ENCODE results near the gene L1CAM. TPM values are rescaled to one million over a fixed set of nuclear protein-coding genes. Genes with fewer than 3 reads are reported as not detected.

Gene L1CAM, protein sequence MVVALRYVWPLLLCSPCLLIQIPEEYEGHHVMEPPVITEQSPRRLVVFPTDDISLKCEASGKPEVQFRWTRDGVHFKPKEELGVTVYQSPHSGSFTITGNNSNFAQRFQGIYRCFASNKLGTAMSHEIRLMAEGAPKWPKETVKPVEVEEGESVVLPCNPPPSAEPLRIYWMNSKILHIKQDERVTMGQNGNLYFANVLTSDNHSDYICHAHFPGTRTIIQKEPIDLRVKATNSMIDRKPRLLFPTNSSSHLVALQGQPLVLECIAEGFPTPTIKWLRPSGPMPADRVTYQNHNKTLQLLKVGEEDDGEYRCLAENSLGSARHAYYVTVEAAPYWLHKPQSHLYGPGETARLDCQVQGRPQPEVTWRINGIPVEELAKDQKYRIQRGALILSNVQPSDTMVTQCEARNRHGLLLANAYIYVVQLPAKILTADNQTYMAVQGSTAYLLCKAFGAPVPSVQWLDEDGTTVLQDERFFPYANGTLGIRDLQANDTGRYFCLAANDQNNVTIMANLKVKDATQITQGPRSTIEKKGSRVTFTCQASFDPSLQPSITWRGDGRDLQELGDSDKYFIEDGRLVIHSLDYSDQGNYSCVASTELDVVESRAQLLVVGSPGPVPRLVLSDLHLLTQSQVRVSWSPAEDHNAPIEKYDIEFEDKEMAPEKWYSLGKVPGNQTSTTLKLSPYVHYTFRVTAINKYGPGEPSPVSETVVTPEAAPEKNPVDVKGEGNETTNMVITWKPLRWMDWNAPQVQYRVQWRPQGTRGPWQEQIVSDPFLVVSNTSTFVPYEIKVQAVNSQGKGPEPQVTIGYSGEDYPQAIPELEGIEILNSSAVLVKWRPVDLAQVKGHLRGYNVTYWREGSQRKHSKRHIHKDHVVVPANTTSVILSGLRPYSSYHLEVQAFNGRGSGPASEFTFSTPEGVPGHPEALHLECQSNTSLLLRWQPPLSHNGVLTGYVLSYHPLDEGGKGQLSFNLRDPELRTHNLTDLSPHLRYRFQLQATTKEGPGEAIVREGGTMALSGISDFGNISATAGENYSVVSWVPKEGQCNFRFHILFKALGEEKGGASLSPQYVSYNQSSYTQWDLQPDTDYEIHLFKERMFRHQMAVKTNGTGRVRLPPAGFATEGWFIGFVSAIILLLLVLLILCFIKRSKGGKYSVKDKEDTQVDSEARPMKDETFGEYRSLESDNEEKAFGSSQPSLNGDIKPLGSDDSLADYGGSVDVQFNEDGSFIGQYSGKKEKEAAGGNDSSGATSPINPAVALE
- total RNA-seq (2022), result 12.7 and 12.8 TPM in 2 replicates
- Bru-seq, nascent RNA, result percentile 32 among the genes with signal in this experiment
- BruChase-seq, experiment 1, labeled RNA remaining after a 2-hour chase, result percentile 37 among the genes with signal in this experiment
- BruChase-seq, experiment 2, labeled RNA remaining after a 6-hour chase, result percentile 53 among the genes with signal in this experiment
- long read RNA-seq, full-length matches to known transcripts, result 4 of 10 reads
- long read RNA-seq, partial matches to known transcripts, result 3 of 10 reads
- long read RNA-seq, other reads (novel, unspliced or antisense), result 3 of 10 reads

DNA sequence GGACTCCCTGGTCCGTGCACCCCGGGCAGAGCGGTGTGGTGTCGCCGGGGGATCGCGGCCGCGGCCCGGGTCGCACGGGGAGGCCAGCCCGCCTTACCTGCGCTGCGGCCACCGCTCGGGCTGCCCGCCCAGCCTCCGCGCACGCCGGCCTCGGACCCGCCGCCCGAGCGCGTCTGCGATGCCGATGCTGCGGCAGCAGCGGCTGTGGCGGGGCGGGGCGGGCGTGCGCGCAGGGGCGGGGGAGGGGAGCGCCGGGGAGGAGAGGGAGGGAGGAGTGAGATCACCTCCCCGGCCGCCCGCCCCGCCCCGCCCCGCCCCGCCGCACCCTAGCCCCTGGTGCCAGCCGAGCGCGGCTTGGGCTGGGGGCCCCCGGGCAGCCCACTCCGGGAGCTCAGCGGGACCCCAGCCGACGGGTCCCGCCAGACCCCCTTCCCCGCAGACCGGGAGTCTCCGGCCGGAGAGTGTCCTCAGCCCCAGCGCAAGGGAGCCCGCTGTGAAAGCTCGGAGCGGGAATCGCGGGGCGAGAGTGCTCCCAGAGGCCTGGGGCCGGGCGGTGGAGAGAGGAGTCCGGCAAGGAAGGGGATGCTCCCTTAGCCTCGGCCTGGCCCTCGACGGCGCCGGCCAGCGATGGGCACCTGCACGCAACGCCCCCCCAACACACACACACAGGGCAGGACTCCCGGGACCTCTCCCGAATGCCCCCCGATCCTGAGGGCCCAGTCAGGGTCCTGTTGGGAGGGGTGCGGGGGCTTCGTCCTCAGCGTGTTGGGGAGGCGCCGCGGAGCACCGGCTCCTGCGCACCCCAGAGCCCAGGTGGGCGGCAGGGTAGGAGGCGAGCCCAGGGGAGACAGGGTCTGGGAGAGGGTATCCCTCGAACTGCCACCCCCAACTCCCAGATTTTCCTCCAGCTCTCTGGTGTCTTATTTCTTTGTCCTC is at the start of gene L1CAM:
TSS of gene L1CAM (minus strand) at position 206 of the 936 bp plus-strand sequence. CDS start 10,337 bp downstream, outside the sequence.
- H3K36me3 ChIP-seq (ENCODE audit: control insufficient read depth, insufficient read depth, low read length), result no peaks in the 10 kb centered on the region
- Mint-ChIP-seq H3K27ac (ENCODE audit: unreplicated experiment) (no peak within 1 kb of the TSS), H3K27me3 (ENCODE audit: insufficient read depth, unreplicated experiment) (no peaks in the 10 kb centered on the region), H3K4me3 (ENCODE audit: unreplicated experiment) (peak within 1 kb of the TSS; percentile 54), H3K36me3 (ENCODE audit: insufficient read depth, unreplicated experiment) (no peaks in the 10 kb centered on the region), H3K9me3 (ENCODE audit: unreplicated experiment) (no peaks in the 10 kb centered on the region), H3K4me1 (ENCODE audit: low read depth, unreplicated experiment) (no peaks in the 10 kb centered on the region)
- intact Hi-C loops (cut with micrococcal nuclease; ENCODE audit: unreplicated experiment), result loop anchor here (10.0 kb wide), 1 partner anchor 71 kb away; no protein-coding TSS in a partner anchor
- BruUV-seq (replicated peaks), result no TSS peak
- H3K9me3 ChIP-seq, result no peaks in the 10 kb centered on the region
- ChIA-PET CTCF (no interaction called here), POLR2A (interaction anchor here (0.6 kb wide), 1 partner anchor 25 kb away, joined by 7 read pairs; no protein-coding TSS in a partner anchor)
- no peak for DNase-seq
- H3K4me1 ChIP-seq, result peaks cover 13% of the 10 kb centered on the region; the same call in 1 of the 2 replicates
- H3K27me3 ChIP-seq (replicated peaks; ENCODE audit: control insufficient read depth, insufficient read depth, low read length), result no peaks in the 10 kb centered on the region
- TF ChIP-seq, protein P1, sequence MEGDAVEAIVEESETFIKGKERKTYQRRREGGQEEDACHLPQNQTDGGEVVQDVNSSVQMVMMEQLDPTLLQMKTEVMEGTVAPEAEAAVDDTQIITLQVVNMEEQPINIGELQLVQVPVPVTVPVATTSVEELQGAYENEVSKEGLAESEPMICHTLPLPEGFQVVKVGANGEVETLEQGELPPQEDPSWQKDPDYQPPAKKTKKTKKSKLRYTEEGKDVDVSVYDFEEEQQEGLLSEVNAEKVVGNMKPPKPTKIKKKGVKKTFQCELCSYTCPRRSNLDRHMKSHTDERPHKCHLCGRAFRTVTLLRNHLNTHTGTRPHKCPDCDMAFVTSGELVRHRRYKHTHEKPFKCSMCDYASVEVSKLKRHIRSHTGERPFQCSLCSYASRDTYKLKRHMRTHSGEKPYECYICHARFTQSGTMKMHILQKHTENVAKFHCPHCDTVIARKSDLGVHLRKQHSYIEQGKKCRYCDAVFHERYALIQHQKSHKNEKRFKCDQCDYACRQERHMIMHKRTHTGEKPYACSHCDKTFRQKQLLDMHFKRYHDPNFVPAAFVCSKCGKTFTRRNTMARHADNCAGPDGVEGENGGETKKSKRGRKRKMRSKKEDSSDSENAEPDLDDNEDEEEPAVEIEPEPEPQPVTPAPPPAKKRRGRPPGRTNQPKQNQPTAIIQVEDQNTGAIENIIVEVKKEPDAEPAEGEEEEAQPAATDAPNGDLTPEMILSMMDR (IDR thresholded peaks at IDR 0.05; ENCODE audit: insufficient read depth in 1 of 2, low read depth in 1 of 2, low read length in 1 of 2, severe bottlenecking in 1 of 2, unreplicated experiment in 1 of 2), result no peak
- H3K4me3 ChIP-seq (ENCODE audit: low read depth, low read length), result peak within 1 kb of the TSS; percentile 16

DNA sequence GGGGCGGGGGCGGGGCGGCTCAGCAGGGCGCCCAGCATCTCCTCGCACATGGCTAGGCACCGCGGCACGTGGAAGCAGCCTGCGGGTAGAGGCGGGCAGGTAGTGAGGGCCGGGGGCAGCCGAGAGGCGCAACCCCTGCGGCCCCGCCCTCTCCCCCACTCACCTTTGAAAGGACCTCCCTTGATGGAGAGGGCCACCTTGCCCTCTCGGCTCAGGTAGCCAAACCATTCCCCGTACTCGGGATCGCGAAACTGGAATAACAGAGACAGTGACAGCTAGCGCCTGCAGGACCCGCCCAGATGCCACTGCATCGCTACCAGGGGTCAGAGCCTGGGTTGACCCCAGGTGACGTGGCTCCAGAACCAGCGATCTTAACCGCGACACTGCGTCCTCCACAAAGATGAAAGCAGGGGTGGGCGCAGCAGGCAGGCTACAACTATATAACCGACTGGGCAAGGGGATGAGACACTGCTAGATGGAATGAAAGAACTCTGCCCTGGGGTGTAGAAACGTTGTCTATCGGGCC is 49.4 kb upstream of the L1CAM start:
- H3K4me3 Mint-ChIP-seq (ENCODE audit: unreplicated experiment), result peak overlapping the region; percentile 66
- Histone ChIP-seq H3K4me1 (0 out of 2 replicates have a peak, but pooled peaks cover 3% of the 10 kb centered on the region), H3K4me3 (ENCODE audit: low read depth, low read length) (peak overlapping the region; percentile 56), H3K36me3 (ENCODE audit: control insufficient read depth, insufficient read depth, low read length) (no peaks in the 10 kb centered on the region), H3K9me3 (no peaks in the 10 kb centered on the region), H3K27me3 (replicated peaks; ENCODE audit: control insufficient read depth, insufficient read depth, low read length) (no peaks in the 10 kb centered on the region)
- no peaks in the 10 kb centered on the region for H3K9me3 Mint-ChIP-seq (ENCODE audit: unreplicated experiment)
- POLR2A ChIA-PET, result interaction anchor here (1.2 kb wide), 1 partner anchor 10 kb away, joined by 3 read pairs; the partner anchor contains the start of gene ARHGAP4
- H3K4me1 Mint-ChIP-seq (ENCODE audit: low read depth, unreplicated experiment), result peaks cover 4% of the 10 kb centered on the region
- H3K27me3 Mint-ChIP-seq (ENCODE audit: insufficient read depth, unreplicated experiment), result no peaks in the 10 kb centered on the region
- H3K27ac Mint-ChIP-seq (ENCODE audit: unreplicated experiment), result no peak overlapping the region
- no TSS peak for BruUV-seq (replicated peaks)
- peaks cover 15% of the 10 kb centered on the region for H3K36me3 Mint-ChIP-seq (ENCODE audit: insufficient read depth, unreplicated experiment)
- peak; percentile 34 to 47 for DNase-seq
- CTCF ChIA-PET, result interaction anchor here (1.1 kb wide), 1 partner anchor 12 kb away, joined by 6 read pairs; no protein-coding TSS in a partner anchor
- TF ChIP-seq, protein P1 (IDR thresholded peaks at IDR 0.05; ENCODE audit: insufficient read depth in 1 of 2, low read depth in 1 of 2, low read length in 1 of 2, severe bottlenecking in 1 of 2, unreplicated experiment in 1 of 2), result no peak
- intact Hi-C loops (cut with micrococcal nuclease; ENCODE audit: unreplicated experiment), result no loop called here
